Measurements from ENCODE around the gene CLEC7A.

Gene CLEC7A

DNA sequence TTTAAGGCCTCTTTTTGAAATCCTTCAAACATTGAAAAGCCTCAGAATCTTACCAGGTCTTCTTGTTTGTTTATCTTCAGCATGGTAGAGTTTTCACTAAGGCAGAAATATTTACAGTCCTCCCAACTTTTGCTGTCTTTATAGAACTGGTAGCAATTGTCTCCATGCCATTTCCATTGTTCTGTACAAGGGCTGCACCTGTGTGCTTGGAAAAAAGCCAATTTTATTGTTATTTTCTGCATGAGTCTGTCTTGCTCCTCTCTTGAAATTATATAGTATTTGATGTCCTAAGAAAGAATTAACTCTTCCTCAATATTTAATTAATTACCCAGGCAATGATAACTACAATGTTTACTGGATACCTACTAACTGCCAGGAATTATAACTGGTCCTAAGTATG is 54.5 kb downstream of the CLEC7A start:
- TF ChIP-seq, protein P1, sequence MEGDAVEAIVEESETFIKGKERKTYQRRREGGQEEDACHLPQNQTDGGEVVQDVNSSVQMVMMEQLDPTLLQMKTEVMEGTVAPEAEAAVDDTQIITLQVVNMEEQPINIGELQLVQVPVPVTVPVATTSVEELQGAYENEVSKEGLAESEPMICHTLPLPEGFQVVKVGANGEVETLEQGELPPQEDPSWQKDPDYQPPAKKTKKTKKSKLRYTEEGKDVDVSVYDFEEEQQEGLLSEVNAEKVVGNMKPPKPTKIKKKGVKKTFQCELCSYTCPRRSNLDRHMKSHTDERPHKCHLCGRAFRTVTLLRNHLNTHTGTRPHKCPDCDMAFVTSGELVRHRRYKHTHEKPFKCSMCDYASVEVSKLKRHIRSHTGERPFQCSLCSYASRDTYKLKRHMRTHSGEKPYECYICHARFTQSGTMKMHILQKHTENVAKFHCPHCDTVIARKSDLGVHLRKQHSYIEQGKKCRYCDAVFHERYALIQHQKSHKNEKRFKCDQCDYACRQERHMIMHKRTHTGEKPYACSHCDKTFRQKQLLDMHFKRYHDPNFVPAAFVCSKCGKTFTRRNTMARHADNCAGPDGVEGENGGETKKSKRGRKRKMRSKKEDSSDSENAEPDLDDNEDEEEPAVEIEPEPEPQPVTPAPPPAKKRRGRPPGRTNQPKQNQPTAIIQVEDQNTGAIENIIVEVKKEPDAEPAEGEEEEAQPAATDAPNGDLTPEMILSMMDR (conservative IDR thresholded peaks at IDR 0.05; ENCODE audit: low read depth, low read length), result no peak
- Histone ChIP-seq H3K27me3 (ENCODE audit: insufficient read depth, low read depth) (no peaks in the 10 kb centered on the region), H4K20me1 (ENCODE audit: insufficient read depth) (no peaks in the 10 kb centered on the region), H3K79me2 (ENCODE audit: insufficient read depth, low read depth) (no peaks in the 10 kb centered on the region), H3K27ac (no peak overlapping the region), H3K36me3 (ENCODE audit: insufficient read depth) (no peaks in the 10 kb centered on the region), H3K4me1 (ENCODE audit: low read depth, poor library complexity, severe bottlenecking) (peaks cover 5% of the 10 kb centered on the region), H3K9ac (no peak overlapping the region), H3K4me2 (no peak overlapping the region), H2AFZ (ENCODE audit: low read depth) (no peak overlapping the region), H3K4me3 (IDR thresholded peaks at IDR 0.05; ENCODE audit: insufficient read depth, low read depth, low read length) (no peak overlapping the region)

DNA sequence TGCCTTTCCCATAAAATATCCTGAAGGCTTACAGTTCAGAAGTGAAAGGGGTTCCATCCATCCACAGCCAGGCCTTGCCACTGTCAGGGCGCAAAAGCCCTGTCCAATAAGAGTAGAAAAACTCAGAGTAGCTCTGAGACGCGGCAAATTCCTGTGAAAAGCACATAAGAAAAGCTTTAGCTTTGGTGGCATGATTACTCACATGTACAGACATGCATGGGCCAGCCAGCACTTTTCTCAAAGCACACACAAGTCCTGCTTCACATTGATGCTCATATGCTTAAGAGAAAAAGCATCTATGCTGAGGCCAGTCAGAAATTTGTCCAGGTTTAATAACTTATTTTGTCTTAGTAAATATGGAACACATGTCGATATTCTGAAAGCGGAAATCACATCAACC is 56.7 kb downstream of the CLEC7A start:
- H3K27me3 ChIP-seq (ENCODE audit: insufficient read depth, low read depth), result no peaks in the 10 kb centered on the region
- no peak overlapping the region for H3K27ac ChIP-seq
- no peaks in the 10 kb centered on the region for H3K79me2 ChIP-seq (ENCODE audit: insufficient read depth, low read depth)
- H3K4me1 ChIP-seq (ENCODE audit: low read depth, poor library complexity, severe bottlenecking), result peaks cover 11% of the 10 kb centered on the region
- no peak overlapping the region for H2AFZ ChIP-seq (ENCODE audit: low read depth)
- H3K4me2 ChIP-seq, result no peak overlapping the region
- H4K20me1 ChIP-seq (ENCODE audit: insufficient read depth), result no peaks in the 10 kb centered on the region
- no peak overlapping the region for H3K4me3 ChIP-seq (IDR thresholded peaks at IDR 0.05; ENCODE audit: insufficient read depth, low read depth, low read length)
- no peak overlapping the region for H3K9ac ChIP-seq
- TF ChIP-seq, protein P1 (conservative IDR thresholded peaks at IDR 0.05; ENCODE audit: low read depth, low read length), result no peak
- no peaks in the 10 kb centered on the region for H3K36me3 ChIP-seq (ENCODE audit: insufficient read depth)

DNA sequence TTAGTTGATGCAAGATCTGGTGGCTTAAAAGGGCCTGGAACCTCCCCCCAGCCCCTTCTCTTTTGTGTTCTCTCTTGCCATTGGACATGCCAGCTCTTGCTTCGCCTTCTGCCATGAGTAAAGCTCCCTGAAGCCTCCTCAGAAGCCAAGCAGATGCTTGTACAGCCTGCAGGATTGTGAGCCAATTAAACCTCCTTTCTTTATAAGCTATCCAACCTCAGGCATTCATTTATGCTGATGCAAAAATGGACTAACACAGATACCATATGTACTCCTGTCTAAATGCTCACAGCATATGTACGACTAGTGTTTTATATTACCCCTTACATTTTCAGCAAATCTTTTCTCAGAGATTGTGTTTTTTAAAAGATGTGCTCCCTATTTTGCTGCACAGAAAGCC is 57.9 kb downstream of the CLEC7A start:
- Histone ChIP-seq H3K4me1 (ENCODE audit: low read depth, poor library complexity, severe bottlenecking) (peaks cover 11% of the 10 kb centered on the region), H3K9ac (no peak overlapping the region), H3K4me3 (IDR thresholded peaks at IDR 0.05; ENCODE audit: insufficient read depth, low read depth, low read length) (no peak overlapping the region), H3K4me2 (no peak overlapping the region), H3K27ac (no peak overlapping the region), H3K36me3 (ENCODE audit: insufficient read depth) (no peaks in the 10 kb centered on the region), H3K27me3 (ENCODE audit: insufficient read depth, low read depth) (no peaks in the 10 kb centered on the region), H3K79me2 (ENCODE audit: insufficient read depth, low read depth) (no peaks in the 10 kb centered on the region), H4K20me1 (ENCODE audit: insufficient read depth) (no peaks in the 10 kb centered on the region), H2AFZ (ENCODE audit: low read depth) (no peak overlapping the region)
- TF ChIP-seq, protein P1 (conservative IDR thresholded peaks at IDR 0.05; ENCODE audit: low read depth, low read length), result no peak

DNA sequence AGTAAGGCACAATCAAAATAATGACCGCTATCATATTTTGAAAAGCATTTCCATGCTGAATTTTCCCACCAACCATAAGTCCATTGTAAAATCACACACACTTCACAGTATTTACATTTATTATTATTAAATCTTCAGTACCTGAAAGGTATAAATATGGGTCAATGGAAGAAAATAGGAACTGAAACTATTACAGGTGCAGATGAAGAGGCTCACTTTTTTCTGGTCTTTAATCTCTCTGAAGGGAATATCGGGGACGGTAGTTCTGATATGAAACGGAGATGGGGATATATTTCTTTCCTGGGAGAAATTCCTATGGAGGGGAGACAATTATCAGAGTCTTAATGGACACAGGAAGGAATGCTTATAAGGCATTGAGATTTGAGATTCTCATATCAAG is 59.6 kb downstream of the CLEC7A start:
- no peaks in the 10 kb centered on the region for H3K27me3 ChIP-seq (ENCODE audit: insufficient read depth, low read depth)
- H3K36me3 ChIP-seq (ENCODE audit: insufficient read depth), result no peaks in the 10 kb centered on the region
- no peak overlapping the region for H3K27ac ChIP-seq
- TF ChIP-seq, protein P1 (conservative IDR thresholded peaks at IDR 0.05; ENCODE audit: low read depth, low read length), result no peak
- H3K79me2 ChIP-seq (ENCODE audit: insufficient read depth, low read depth), result no peaks in the 10 kb centered on the region
- H2AFZ ChIP-seq (ENCODE audit: low read depth), result no peak overlapping the region
- 0 out of 2 replicates have a peak overlapping the region, but pooled peaks have one; percentile 2 for H3K4me2 ChIP-seq
- H3K9ac ChIP-seq, result no peak overlapping the region
- H3K4me1 ChIP-seq (ENCODE audit: low read depth, poor library complexity, severe bottlenecking), result peaks cover 25% of the 10 kb centered on the region
- no peaks in the 10 kb centered on the region for H4K20me1 ChIP-seq (ENCODE audit: insufficient read depth)
- no peak overlapping the region for H3K4me3 ChIP-seq (IDR thresholded peaks at IDR 0.05; ENCODE audit: insufficient read depth, low read depth, low read length)

All from KMS-11 (cell line).